Measurements from ENCODE around the gene MANF. TPM values are rescaled to one million over a fixed set of nuclear protein-coding genes. Genes with fewer than 3 reads are reported as not detected.

The MANF gene
- total RNA-seq = 88.6 and 126 TPM in 2 replicates

- DNase-seq (ENCODE audit: low read depth) = peak; percentile 98
- TF ChIP-seq CTCF (IDR thresholded peaks at IDR 0.05; ENCODE audit: insufficient read depth, low read depth, low read length) = no peak
- H3K4me3 ChIP-seq (ENCODE audit: low read depth, low read length) = peak within 1 kb of the TSS; percentile 98
Observed at GRCh38 chr3:51384726-51385473, at the start of gene MANF. TSS of gene MANF (plus strand) at chr3:51385291. CDS start at chr3:51385343, 52 bp downstream.

GRCh38 chr3:51336261-51336660, 48.8 kb upstream of the MANF start:
- no peak overlapping the region for H3K4me3 ChIP-seq (ENCODE audit: low read depth, low read length)
- TF ChIP-seq CTCF (IDR thresholded peaks at IDR 0.05; ENCODE audit: insufficient read depth, low read depth, low read length) = no peak
- no peak for DNase-seq (ENCODE audit: low read depth)

- no peak overlapping the region for H3K4me3 ChIP-seq (ENCODE audit: low read depth, low read length)
- no peak for TF ChIP-seq CTCF (IDR thresholded peaks at IDR 0.05; ENCODE audit: insufficient read depth, low read depth, low read length)
- DNase-seq (ENCODE audit: low read depth) = no peak
Observed at GRCh38 chr3:51337666-51338065, 47.4 kb upstream of the MANF start.

- no peak for TF ChIP-seq CTCF (IDR thresholded peaks at IDR 0.05; ENCODE audit: insufficient read depth, low read depth, low read length)
- DNase-seq (ENCODE audit: low read depth) = no peak
- no peak overlapping the region for H3K4me3 ChIP-seq (ENCODE audit: low read depth, low read length)
Observed at GRCh38 chr3:51338632-51339031, 46.5 kb upstream of the MANF start.

- no peak overlapping the region for H3K4me3 ChIP-seq (ENCODE audit: low read depth, low read length)
Observed at GRCh38 chr3:51340013-51340829, 44.9 kb upstream of the MANF start.

More at GRCh38 chr3:51340013-51340829, 44.9 kb upstream of the MANF start:
- TF ChIP-seq CTCF (IDR thresholded peaks at IDR 0.05; ENCODE audit: insufficient read depth, low read depth, low read length) = no peak
- DNase-seq (ENCODE audit: low read depth) = peak; percentile 86
